Measurements from ENCODE around the gene ZNF629.

The ZNF629 gene

GRCh38 chr16:30760577-30761426 lies 26.2 kb downstream of the ZNF629 start:
- peaks cover 31% of the 10 kb centered on the region for H3K36me3 Mint-ChIP-seq (ENCODE audit: insufficient read depth)
- no peak for ATAC-seq (replicated peaks; ENCODE audit: extremely low read depth, poor library complexity, severe bottlenecking)
- H3K4me3 Mint-ChIP-seq, result peak overlapping the region; percentile 92
- peaks cover 23% of the 10 kb centered on the region for H3K4me1 Mint-ChIP-seq
- no peak for DNase-seq (ENCODE audit: low spot score in 2 of 2)
- no peaks in the 10 kb centered on the region for H3K9me3 Mint-ChIP-seq
- H3K27me3 Mint-ChIP-seq, result no peaks in the 10 kb centered on the region
- H3K27ac Mint-ChIP-seq (ENCODE audit: low read depth), result peak overlapping the region; percentile 90

- Mint-ChIP-seq H3K4me1 (peaks cover 23% of the 10 kb centered on the region), H3K36me3 (ENCODE audit: insufficient read depth) (peaks cover 26% of the 10 kb centered on the region), H3K27ac (ENCODE audit: low read depth) (no peak overlapping the region), H3K9me3 (no peaks in the 10 kb centered on the region), H3K4me3 (peak overlapping the region; percentile 92), H3K27me3 (no peaks in the 10 kb centered on the region)
- DNase-seq (ENCODE audit: low spot score in 2 of 2) (no peak), ATAC-seq (replicated peaks; ENCODE audit: extremely low read depth, poor library complexity, severe bottlenecking) (no peak)
These were observed 26.9 kb downstream of the ZNF629 start for GRCh38 chr16:30760001-30760559.

GRCh38 chr16:30758988-30759491 lies 28.0 kb downstream of the ZNF629 start:
- ATAC-seq (replicated peaks; ENCODE audit: extremely low read depth, poor library complexity, severe bottlenecking), result no peak
- no peak overlapping the region for H3K4me3 Mint-ChIP-seq

GRCh38 chr16:30757316-30757715 lies 29.7 kb downstream of the ZNF629 start:
- Mint-ChIP-seq H3K4me3 (no peak overlapping the region), H3K4me1 (peaks cover 10% of the 10 kb centered on the region), H3K27ac (ENCODE audit: low read depth) (no peak overlapping the region)

More at GRCh38 chr16:30758988-30759491, 28.0 kb downstream of the ZNF629 start:
- H3K27me3 Mint-ChIP-seq, result no peaks in the 10 kb centered on the region
- peaks cover 23% of the 10 kb centered on the region for H3K4me1 Mint-ChIP-seq
- H3K27ac Mint-ChIP-seq (ENCODE audit: low read depth), result no peak overlapping the region
- DNase-seq (ENCODE audit: low spot score in 2 of 2), result no peak
- peaks cover 26% of the 10 kb centered on the region for H3K36me3 Mint-ChIP-seq (ENCODE audit: insufficient read depth)
- no peaks in the 10 kb centered on the region for H3K9me3 Mint-ChIP-seq

GRCh38 chr16:30756781-30757100 lies 30.3 kb downstream of the ZNF629 start:
- H3K36me3 Mint-ChIP-seq (ENCODE audit: insufficient read depth), result peaks cover 23% of the 10 kb centered on the region

More at GRCh38 chr16:30757316-30757715, 29.7 kb downstream of the ZNF629 start:
- no peaks in the 10 kb centered on the region for H3K27me3 Mint-ChIP-seq
- H3K9me3 Mint-ChIP-seq, result no peaks in the 10 kb centered on the region
- peaks cover 26% of the 10 kb centered on the region for H3K36me3 Mint-ChIP-seq (ENCODE audit: insufficient read depth)
- no peak for DNase-seq (ENCODE audit: low spot score in 2 of 2)
- no peak for ATAC-seq (replicated peaks; ENCODE audit: extremely low read depth, poor library complexity, severe bottlenecking)

GRCh38 chr16:30755955-30756780 lies 30.8 kb downstream of the ZNF629 start:
- H3K27ac Mint-ChIP-seq (ENCODE audit: low read depth), result peak overlapping the region; percentile 62
- H3K27me3 Mint-ChIP-seq, result no peaks in the 10 kb centered on the region
- DNase-seq (ENCODE audit: low spot score in 2 of 2) (no peak), ATAC-seq (replicated peaks; ENCODE audit: extremely low read depth, poor library complexity, severe bottlenecking) (no peak)
- peaks cover 14% of the 10 kb centered on the region for H3K4me1 Mint-ChIP-seq
- H3K36me3 Mint-ChIP-seq (ENCODE audit: insufficient read depth), result peaks cover 23% of the 10 kb centered on the region
- no peaks in the 10 kb centered on the region for H3K9me3 Mint-ChIP-seq
- no peak overlapping the region for H3K4me3 Mint-ChIP-seq

More at GRCh38 chr16:30756781-30757100, 30.3 kb downstream of the ZNF629 start:
- Mint-ChIP-seq H3K27me3 (no peaks in the 10 kb centered on the region), H3K4me1 (peaks cover 10% of the 10 kb centered on the region), H3K27ac (ENCODE audit: low read depth) (no peak overlapping the region), H3K4me3 (no peak overlapping the region), H3K9me3 (no peaks in the 10 kb centered on the region)
- ATAC-seq (replicated peaks; ENCODE audit: extremely low read depth, poor library complexity, severe bottlenecking) (no peak), DNase-seq (ENCODE audit: low spot score in 2 of 2) (no peak)

GRCh38 chr16:30753596-30753995 lies 33.4 kb downstream of the ZNF629 start:
- Mint-ChIP-seq H3K4me1 (peaks cover 27% of the 10 kb centered on the region), H3K4me3 (no peak overlapping the region), H3K27ac (ENCODE audit: low read depth) (no peak overlapping the region), H3K36me3 (ENCODE audit: insufficient read depth) (peaks cover 32% of the 10 kb centered on the region), H3K27me3 (no peaks in the 10 kb centered on the region), H3K9me3 (no peaks in the 10 kb centered on the region)
- ATAC-seq (replicated peaks; ENCODE audit: extremely low read depth, poor library complexity, severe bottlenecking), result no peak
- no peak for DNase-seq (ENCODE audit: low spot score in 2 of 2)

GRCh38 chr16:30750876-30751465 lies 36.0 kb downstream of the ZNF629 start:
- H3K27ac Mint-ChIP-seq (ENCODE audit: low read depth), result peak overlapping the region; percentile 12
- peaks cover 36% of the 10 kb centered on the region for H3K4me1 Mint-ChIP-seq
- H3K9me3 Mint-ChIP-seq, result no peaks in the 10 kb centered on the region
- peaks cover 41% of the 10 kb centered on the region for H3K36me3 Mint-ChIP-seq (ENCODE audit: insufficient read depth)
- ATAC-seq (replicated peaks; ENCODE audit: extremely low read depth, poor library complexity, severe bottlenecking) (no peak), DNase-seq (ENCODE audit: low spot score in 2 of 2) (no peak)
- no peaks in the 10 kb centered on the region for H3K27me3 Mint-ChIP-seq
- no peak overlapping the region for H3K4me3 Mint-ChIP-seq

GRCh38 chr16:30750201-30750600 lies 36.8 kb downstream of the ZNF629 start:
- DNase-seq (ENCODE audit: low spot score in 2 of 2), result no peak
- H3K9me3 Mint-ChIP-seq, result no peaks in the 10 kb centered on the region
- no peak for ATAC-seq (replicated peaks; ENCODE audit: extremely low read depth, poor library complexity, severe bottlenecking)
- peak overlapping the region; percentile 35 for H3K27ac Mint-ChIP-seq (ENCODE audit: low read depth)
- H3K36me3 Mint-ChIP-seq (ENCODE audit: insufficient read depth), result peaks cover 38% of the 10 kb centered on the region
- no peak overlapping the region for H3K4me3 Mint-ChIP-seq
- no peaks in the 10 kb centered on the region for H3K27me3 Mint-ChIP-seq
- peaks cover 36% of the 10 kb centered on the region for H3K4me1 Mint-ChIP-seq

- H3K9me3 Mint-ChIP-seq, result no peaks in the 10 kb centered on the region
- H3K27ac Mint-ChIP-seq (ENCODE audit: low read depth), result peak overlapping the region; percentile 86
- H3K27me3 Mint-ChIP-seq, result no peaks in the 10 kb centered on the region
- H3K4me1 Mint-ChIP-seq, result peaks cover 36% of the 10 kb centered on the region
- H3K4me3 Mint-ChIP-seq, result peak overlapping the region; percentile 90
- peaks cover 33% of the 10 kb centered on the region for H3K36me3 Mint-ChIP-seq (ENCODE audit: insufficient read depth)
- no peak for DNase-seq (ENCODE audit: low spot score in 2 of 2)
- ATAC-seq (replicated peaks; ENCODE audit: extremely low read depth, poor library complexity, severe bottlenecking), result peak; percentile 6
These were observed 38.2 kb downstream of the ZNF629 start for GRCh38 chr16:30748634-30749445.

- Mint-ChIP-seq H3K27me3 (no peaks in the 10 kb centered on the region), H3K27ac (ENCODE audit: low read depth) (peak within 1 kb of the TSS; percentile 86), H3K9me3 (no peaks in the 10 kb centered on the region), H3K4me1 (peaks cover 36% of the 10 kb centered on the region), H3K4me3 (peak within 1 kb of the TSS; percentile 90), H3K36me3 (ENCODE audit: insufficient read depth) (peaks cover 33% of the 10 kb centered on the region)
- ATAC-seq (replicated peaks; ENCODE audit: extremely low read depth, poor library complexity, severe bottlenecking), result peak; percentile 97
- DNase-seq (ENCODE audit: low spot score in 2 of 2), result peak; percentile 86 to 93
These were observed 39.0 kb downstream of the ZNF629 start, which contains the start of gene PHKG2 for GRCh38 chr16:30747799-30748633. PHKG2 (plus strand) TSS chr16:30748425; CDS start chr16:30748821, 396 bp downstream.
